Measurements from ENCODE around the gene GPX3. TPM values are rescaled to one million over a fixed set of nuclear protein-coding genes. Genes with fewer than 3 reads are reported as not detected.
A peak's percentile ranks its signal among the peaks of the same experiment; 100 is the strongest.

The GPX3 gene
- total and polyA plus RNA-seq, 2 of the 13 experiments (the other 11 are each of a cell fraction or from before 2014, with no cell fraction given) = 33.8 to 1,892 TPM

DNA sequence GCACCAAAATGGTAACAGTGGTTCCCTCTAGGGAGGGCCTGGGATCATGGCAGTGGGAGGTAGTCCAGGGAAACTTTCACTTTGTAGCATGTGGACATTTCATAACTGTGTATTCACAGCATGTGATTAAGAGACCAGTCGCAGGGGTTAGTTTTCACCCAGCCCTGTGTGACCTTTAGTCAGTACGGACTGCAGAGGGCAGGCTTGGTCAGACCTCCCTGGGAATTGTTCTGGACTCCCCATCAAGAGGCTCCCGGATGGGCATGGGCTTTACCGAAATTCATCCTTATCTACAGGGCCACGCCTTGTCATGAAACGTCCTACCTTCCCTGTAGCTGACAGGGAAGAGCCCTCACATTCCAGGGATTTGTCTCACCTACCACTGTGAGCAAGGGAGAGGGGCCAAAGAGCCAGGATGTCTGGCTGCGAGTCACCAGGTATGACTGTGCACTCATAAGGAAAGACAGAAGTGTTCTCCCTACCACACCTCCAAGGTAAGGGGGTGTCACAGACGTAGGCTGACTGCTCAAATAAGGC lies 19.9 kb downstream of the GPX3 start (continued):
- TF ChIP-seq SIX1 (CRISPR knock-in tag; IDR thresholded peaks at IDR 0.05; ENCODE audit: borderline replicate concordance) (0 out of 2 replicates have a peak, but pooled peaks have one; percentile 22), SRSF1 (optimal IDR thresholded peaks at IDR 0.05; ENCODE audit: low read depth, low read length) (no peak), ETV6 (CRISPR knock-in tag; conservative IDR thresholded peaks at IDR 0.05) (no peak), FOXK1 (CRISPR knock-in tag; IDR thresholded peaks at IDR 0.05; ENCODE audit: borderline replicate concordance, low read depth) (peak; percentile 39; the same call in 1 of the 2 replicates), CEBPB (IDR thresholded peaks at IDR 0.05; ENCODE audit: borderline replicate concordance, low read depth, low read length) (peak; percentile 43; the same call in 1 of the 2 replicates), CREB3 (CRISPR knock-in tag; IDR thresholded peaks at IDR 0.05) (no peak), NR2F1 (CRISPR knock-in tag; IDR thresholded peaks at IDR 0.05) (peak; percentile 41 to 64; a peak in 3 of 4 replicates), ZSCAN29 (CRISPR knock-in tag; conservative IDR thresholded peaks at IDR 0.05) (no peak), MAZ (IDR thresholded peaks at IDR 0.05; ENCODE audit: borderline replicate concordance, low read depth, low read length) (no peak), MAZ (CRISPR knock-in tag; IDR thresholded peaks at IDR 0.05; ENCODE audit: low read depth) (no peak), HNF4A (CRISPR knock-in tag; IDR thresholded peaks at IDR 0.05) (peak; percentile 62), KDM3A (CRISPR knock-in tag; IDR thresholded peaks at IDR 0.05; ENCODE audit: low read depth) (no peak), ZKSCAN5 (CRISPR knock-in tag; IDR thresholded peaks at IDR 0.05) (no peak), HNF1B (CRISPR knock-in tag; IDR thresholded peaks at IDR 0.05) (no peak), NR0B2 (CRISPR knock-in tag; IDR thresholded peaks at IDR 0.05) (no peak), BHLHE40 (IDR thresholded peaks at IDR 0.05; ENCODE audit: low read length) (no peak), ARNTL (CRISPR knock-in tag; IDR thresholded peaks at IDR 0.05) (peak; percentile 68), TOE1 (CRISPR knock-in tag; IDR thresholded peaks at IDR 0.05) (no peak), ZMYM4 (CRISPR knock-in tag; IDR thresholded peaks at IDR 0.05) (no peak), ZNF777 (CRISPR knock-in tag; IDR thresholded peaks at IDR 0.05) (no peak), MAFG (CRISPR knock-in tag; IDR thresholded peaks at IDR 0.05) (no peak), ZNF562 (CRISPR knock-in tag; IDR thresholded peaks at IDR 0.05; ENCODE audit: borderline replicate concordance) (no peak), RARA (CRISPR knock-in tag; IDR thresholded peaks at IDR 0.05) (peak; percentile 47; the same call in 1 of the 2 replicates)
- TF ChIP-seq, protein P1, sequence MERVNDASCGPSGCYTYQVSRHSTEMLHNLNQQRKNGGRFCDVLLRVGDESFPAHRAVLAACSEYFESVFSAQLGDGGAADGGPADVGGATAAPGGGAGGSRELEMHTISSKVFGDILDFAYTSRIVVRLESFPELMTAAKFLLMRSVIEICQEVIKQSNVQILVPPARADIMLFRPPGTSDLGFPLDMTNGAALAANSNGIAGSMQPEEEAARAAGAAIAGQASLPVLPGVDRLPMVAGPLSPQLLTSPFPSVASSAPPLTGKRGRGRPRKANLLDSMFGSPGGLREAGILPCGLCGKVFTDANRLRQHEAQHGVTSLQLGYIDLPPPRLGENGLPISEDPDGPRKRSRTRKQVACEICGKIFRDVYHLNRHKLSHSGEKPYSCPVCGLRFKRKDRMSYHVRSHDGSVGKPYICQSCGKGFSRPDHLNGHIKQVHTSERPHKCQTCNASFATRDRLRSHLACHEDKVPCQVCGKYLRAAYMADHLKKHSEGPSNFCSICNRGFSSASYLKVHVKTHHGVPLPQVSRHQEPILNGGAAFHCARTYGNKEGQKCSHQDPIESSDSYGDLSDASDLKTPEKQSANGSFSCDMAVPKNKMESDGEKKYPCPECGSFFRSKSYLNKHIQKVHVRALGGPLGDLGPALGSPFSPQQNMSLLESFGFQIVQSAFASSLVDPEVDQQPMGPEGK (CRISPR knock-in tag; IDR thresholded peaks at IDR 0.05) = 0 out of 2 replicates have a peak, but pooled peaks have one; percentile 28
- TF ChIP-seq, protein P2, sequence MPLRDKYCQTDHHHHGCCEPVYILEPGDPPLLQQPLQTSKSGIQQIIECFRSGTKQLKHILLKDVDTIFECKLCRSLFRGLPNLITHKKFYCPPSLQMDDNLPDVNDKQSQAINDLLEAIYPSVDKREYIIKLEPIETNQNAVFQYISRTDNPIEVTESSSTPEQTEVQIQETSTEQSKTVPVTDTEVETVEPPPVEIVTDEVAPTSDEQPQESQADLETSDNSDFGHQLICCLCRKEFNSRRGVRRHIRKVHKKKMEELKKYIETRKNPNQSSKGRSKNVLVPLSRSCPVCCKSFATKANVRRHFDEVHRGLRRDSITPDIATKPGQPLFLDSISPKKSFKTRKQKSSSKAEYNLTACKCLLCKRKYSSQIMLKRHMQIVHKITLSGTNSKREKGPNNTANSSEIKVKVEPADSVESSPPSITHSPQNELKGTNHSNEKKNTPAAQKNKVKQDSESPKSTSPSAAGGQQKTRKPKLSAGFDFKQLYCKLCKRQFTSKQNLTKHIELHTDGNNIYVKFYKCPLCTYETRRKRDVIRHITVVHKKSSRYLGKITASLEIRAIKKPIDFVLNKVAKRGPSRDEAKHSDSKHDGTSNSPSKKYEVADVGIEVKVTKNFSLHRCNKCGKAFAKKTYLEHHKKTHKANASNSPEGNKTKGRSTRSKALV (CRISPR knock-in tag; IDR thresholded peaks at IDR 0.05) = no peak
